ENCODE measurements around the gene SLX4.

SLX4 gene

DNA sequence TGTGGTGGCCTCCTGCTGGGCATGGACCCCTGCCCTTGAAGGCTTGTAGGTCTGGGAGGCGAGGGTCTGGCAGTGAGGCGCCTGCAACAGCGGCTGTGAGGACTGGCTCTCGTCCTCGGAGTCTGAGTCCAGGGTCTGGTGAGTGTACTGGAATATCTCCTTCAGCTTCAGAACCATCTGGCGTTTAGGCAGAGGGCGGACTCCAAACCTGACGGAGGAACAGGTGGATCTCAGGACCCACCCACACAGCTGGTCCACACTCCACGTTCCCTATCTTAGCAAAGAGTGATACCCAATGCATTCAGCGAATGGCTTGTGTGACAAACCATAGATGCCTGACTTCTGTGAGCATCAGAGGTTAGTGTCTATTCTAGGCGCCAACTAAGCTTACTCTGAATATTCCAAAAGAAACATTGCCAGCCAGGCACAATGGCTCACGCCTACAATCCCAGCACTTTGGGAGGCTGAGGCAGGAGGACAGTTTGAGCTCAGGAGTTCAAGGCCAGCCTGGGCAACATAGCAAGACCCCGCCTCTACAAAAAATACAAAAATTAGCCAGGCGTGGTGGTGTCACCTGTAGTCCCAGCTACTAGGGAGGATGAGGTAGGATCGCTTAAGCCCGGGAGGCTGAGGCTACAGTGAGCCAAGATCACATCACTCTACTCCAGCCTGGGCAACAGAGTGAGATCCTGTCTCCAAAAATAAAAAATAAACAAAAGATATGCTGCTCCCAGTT is 27.9 kb downstream of the SLX4 start:
- DNase-seq (ENCODE audit: insufficient read length, low spot score) (no peak), FAIRE-seq (no peak)

DNA sequence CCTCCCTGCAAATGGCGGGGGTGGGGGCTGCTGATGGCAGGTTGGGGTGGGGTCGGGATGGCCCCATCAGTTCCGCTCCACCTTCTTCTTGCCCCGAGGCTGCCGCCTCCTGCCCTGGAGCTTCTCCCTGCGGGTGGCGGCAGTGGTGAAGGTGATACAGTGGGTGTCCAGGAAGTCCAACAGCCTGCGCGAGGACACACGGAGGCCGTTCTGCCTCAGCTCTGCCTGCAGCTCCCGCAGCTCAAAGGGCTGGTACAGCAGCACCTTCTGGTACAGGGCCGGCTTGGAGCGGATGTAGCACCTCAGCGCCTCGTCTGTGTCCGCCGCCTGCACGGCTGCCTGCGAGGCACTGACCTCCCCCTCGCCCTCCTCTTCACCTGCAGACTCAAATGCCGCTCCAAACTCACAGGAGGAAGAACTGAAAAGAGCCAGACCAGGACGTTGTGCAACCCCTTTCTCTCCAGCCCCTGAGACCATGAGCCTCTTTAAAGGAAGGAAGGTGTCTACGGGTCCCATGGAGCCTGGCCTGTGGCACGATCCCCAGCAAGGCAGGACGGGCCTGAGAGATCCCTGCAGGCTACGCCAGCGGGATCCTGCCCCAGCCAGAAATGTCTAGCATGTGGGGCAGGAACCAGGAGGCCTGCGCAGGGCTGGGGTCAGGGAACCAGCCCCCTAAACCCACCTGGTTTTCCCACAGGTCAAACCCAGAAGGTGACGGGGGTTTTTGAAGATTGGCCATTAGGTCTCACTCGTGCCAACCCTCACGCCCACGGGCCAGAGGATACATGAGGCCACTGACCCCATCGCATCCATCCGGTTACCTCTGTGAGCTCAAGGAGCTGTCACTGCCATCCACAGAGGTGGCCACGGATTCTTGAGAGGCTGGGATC is 28.9 kb downstream of the SLX4 start:
- DNase-seq (ENCODE audit: insufficient read length, low spot score): no peak
- FAIRE-seq: no peak

DNA sequence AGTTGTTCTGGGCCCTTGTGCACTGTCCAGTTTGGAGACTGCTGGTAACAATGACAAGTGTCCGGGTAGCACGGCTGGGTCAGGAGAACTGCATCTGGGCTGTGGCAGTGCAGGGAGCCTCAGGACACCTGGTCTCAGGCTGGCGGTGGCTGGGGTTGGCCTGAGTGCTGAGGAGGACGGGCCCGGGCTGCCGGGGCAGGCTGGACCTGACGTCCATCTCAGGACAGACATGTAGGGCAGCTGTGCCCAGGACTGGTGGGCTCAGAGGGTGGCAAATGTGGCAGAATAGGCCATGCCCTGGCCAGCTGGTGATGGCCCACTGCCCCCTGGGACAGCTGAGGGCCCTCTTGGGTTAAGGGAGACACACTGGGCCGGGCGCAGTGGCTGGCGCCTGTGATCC is 30.0 kb downstream of the SLX4 start:
- DNase-seq (ENCODE audit: insufficient read length, low spot score) (no peak), FAIRE-seq (no peak)

DNA sequence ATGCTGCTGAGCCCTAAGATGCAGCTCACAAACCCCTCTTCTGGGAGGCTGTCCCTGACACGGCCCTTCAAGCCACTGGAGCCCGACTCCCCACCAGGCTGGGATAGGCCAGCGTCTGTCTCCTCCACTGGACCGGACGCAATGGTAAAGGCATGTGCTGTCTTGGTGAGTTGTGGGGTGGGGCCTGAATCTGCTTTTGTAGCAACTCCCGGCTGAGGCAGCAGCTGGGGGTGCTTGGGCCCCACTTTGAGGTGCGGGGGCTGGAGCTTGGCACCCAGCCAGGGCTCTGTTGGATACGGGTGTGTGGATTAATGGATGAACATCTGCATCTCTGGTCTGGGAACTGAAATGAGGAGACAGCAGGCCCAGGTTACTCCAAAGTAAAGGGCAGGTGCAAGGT is 30.7 kb downstream of the SLX4 start:
- FAIRE-seq (no peak), DNase-seq (ENCODE audit: insufficient read length, low spot score) (no peak)

DNA sequence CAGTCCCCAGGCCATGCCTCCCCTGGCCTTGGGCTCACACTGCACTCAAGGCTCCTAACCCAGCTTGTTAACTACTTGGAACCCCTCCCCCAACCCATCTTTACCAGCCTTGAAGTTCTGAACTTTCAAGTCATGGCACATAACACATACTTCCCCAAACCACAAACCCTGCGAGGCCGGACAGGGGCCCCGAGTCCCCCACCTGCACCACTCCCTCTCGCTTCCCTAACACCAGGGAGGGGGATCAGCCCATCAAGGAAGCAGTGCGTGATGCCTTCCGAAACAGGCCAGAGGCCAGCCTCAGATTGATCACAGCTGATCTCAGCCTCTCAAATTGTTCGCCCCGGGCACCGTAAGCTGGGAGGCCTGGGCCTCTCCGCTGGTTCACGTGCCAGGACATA is 31.2 kb downstream of the SLX4 start:
- FAIRE-seq (no peak), DNase-seq (ENCODE audit: insufficient read length, low spot score) (no peak)

DNA sequence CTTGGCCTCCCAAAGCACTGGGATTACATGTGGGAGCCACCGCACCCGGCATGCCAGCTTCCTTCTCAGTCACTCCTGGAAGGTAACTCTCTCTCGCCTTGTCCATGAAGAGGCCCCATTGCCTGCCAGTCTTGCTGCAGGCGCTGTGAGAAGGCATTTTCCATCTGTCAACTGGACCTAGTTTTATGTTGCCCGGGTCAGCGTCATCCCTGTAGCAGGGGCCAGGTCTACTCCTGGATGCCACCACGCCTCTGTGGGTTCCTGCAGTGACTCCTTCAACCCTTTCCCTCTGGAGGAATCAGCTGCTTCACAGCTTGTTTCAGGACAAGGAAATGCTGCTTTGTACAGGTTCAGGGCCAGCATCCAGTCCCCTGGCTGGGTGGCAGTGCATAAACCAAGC is 31.6 kb downstream of the SLX4 start:
- FAIRE-seq (no peak), DNase-seq (ENCODE audit: insufficient read length, low spot score) (no peak)

DNA sequence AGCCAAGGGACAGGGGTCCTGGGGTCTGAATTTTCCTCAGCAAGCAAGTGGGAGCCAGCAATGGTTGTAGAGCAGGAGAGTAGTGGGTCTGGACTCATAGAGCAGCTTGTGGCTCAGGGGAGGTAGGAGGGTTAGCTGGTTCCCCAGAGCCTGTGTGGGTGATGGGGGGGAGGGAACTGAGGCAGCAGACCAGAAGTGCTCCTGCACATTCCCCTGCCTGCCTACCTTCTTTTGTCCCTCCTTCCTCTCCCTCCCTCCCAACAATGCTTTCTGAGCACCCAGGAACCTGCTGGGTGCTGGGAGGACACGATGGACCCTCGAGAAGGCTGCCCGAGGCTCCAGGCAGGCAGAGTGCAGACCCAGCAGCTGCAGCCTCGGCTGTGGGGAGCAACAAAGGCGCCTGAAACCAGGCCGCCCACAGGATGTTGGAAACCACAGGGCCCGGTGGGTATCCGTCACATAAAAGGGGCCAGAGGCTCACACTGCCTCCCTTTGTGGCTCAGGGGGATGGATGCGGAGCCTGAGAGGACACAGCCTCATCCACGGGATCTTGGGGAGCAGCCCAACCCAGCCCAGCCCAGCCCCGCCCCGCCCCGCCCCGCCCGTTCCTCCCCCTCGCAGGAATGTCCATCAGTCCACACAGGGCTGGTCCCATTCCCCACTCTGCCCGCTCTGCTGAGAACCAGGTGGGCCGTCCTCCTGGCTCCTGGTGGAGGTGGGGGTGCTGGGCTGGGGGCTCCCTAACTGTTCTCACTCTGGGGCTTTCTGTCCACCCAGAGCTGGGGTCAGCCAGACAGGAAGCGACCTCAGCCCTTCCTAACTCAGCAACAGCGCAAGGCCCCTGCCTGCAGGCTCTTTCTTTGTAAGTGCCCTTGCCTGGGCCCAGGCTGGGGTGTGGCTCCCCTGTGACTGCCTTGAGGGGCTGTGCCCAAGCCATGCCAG is 32.5 kb downstream of the SLX4 start:
- DNase-seq (ENCODE audit: insufficient read length, low spot score) (peak; percentile 26), FAIRE-seq (no peak)

DNA sequence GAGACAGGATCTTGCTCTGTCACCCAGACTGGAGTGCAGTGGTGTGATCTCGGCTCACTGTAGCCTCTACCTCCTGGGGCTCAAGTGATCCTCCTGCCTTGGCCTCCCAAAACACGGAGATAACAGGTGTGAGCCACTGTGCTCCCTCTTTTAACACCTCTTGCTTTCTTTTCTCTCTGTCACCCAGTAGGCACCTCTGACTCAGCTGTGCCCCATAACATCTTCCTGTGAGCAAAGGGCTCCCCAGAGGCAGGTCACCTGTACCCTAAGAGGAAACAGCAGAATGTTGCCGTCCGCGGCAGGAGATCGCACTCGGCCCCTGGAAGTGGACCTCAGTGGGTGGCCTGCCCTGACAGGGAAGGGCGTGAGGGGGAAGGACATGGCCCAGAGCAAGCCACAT is 33.3 kb downstream of the SLX4 start:
- no peak for FAIRE-seq
- no peak for DNase-seq (ENCODE audit: insufficient read length, low spot score)

DNA sequence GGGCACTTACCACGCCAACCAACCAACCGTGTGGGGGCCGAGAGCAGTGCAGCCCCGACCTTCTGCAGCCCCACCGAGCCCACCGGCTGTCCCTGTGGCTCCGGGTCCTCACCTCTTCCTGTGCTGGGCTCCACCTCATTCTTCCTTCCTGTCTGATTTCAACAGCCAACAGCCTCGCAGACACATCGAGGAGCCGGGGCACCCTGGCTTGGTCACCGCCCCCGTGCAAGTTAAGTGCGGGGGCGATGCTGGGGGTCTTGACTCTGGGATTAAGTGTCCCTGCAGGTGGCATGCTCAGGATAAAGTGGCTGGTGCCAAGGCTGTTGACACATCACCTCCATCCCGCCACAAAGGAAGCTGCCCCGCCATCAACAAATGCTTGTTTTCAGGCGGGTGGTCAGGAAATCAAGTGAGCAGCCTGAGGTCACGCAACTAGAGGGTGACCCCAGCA is 34.1 kb downstream of the SLX4 start, which contains the start of gene NLRC3:
TSS of gene NLRC3 (minus strand) at position 102 of the 451 bp plus-strand sequence. CDS start 12,367 bp downstream, outside the sequence.
- FAIRE-seq (peak; percentile 23), DNase-seq (ENCODE audit: insufficient read length, low spot score) (no peak)

DNA sequence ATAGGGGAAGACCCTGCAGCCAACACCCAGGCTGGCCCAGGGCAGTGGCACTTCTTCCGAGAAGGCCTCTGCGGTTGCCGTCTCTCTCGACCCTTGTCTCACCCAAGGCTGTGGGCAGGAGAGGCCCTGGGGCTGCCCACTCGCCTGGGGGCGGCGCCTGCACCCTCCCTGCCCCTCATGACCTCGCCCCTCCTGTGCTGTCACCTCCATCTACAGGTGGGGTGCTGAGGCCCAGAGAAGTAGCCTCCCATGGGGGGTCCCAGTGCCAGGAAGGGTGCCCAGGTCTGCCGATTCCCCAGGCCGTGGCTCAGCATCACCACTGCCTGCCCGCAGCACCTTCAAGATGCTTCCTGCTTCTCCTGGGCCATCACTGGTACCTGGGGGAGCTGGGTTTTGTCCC is 35.2 kb downstream of the SLX4 start:
- DNase-seq (ENCODE audit: insufficient read length, low spot score): no peak

DNA sequence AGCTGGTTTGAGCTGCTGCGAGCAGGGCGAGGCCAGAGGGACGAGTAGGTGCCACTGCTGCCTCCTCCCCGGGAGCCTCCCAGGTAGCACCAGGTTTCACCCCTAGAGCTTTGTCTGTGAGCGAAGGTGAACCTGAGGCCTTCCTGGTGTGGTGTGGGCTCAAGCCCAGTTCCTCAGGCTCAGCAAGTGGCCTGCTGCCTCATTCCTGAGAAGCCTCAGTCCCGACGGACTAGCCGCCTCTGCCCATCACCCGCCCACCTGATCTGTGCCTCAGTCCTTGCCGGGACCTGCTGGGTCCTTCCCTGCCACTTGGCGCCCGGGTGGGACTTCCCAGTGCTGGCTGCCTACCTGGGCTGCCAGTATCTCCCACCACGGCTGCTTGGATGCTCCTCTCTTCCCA is 35.9 kb downstream of the SLX4 start:
- DNase-seq (ENCODE audit: insufficient read length, low spot score) (no peak), FAIRE-seq (no peak)

More for the DNA sequence above, 35.2 kb downstream of the SLX4 start:
- no peak for FAIRE-seq

DNA sequence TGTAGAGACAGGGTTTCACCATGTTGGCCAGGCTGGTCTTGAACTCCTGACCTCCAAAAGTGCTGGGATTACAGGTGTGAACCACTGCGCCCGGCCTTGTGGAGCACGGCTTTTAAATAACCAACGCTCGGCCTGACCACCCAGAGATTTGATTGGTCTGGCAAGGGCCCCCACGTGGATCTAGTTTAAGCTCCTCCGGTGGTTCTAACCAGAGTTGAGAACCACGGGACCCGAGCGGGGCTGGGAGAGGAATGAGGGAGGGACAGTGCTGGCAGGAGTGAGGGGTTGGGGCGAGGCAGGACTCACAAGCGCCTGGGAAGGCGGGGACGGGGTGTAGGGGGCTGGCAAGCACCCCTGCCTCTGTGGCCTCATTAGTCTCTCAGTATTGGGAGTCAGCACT is 37.2 kb downstream of the SLX4 start:
- FAIRE-seq (no peak), DNase-seq (ENCODE audit: insufficient read length, low spot score) (no peak)

DNA sequence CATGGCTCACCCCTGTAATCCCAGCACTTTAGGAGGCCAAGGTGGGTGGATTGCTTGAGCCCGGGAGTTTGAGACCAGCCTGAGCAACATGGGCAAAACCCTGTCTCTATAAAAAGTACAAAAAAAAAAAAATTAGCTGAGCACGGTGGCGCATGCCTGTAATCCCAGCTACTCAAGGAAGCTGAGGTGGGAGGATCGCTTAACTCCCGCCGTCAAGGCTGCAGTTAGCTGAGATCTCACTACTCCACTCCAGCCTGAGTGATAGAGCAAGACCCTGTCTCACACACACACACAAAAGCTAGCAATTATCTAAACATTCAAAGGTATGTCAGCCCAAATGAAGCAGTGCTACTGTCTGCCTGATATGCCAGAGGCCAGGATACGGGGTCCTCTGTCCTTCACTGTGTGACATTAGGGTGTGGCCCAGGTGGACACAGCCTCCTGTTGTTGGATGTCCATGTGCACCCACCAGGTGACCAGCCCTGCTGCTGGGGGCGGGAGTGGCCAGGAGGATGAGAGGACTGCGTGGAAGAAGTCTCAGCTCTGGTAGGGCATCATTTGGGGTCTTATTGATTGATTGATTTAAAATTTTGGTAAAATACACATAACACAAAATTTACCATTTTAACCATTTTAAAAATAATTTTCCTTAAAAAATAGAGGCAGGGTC is 38.1 kb downstream of the SLX4 start:
- FAIRE-seq: peak; percentile 31
- DNase-seq (ENCODE audit: insufficient read length, low spot score): no peak

DNA sequence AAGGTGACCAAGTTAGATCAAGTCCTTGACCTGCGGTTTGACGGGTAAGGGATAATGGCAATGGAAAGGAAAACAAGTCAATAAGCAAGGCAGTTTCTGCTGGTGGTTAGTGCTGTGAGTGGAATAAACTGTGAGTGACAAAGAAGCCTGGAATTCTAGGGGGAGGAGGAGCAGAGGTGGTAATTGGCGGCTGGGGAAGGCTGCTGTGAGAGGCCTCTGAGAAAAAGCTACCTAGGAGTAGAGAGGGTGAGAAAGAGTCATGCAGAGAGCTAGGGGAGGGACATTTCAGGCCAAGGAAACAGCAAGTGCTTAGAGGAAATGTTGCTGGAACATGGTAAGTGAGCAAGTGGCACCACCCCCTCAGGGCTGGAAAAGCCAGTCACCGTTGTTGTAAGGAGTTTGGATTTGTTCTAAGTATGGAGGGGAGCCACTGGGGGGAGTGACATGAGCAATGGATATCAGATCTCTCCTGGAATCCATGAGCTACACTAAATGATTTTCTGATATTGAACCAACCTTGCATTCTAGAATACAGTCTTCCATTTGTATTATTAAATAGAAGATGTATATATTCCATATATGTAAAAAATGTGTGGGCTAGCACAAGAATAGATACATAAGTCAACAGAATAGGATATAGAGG is 40.9 kb downstream of the SLX4 start:
- no peak for DNase-seq (ENCODE audit: insufficient read length, low spot score)
- FAIRE-seq: no peak

DNA sequence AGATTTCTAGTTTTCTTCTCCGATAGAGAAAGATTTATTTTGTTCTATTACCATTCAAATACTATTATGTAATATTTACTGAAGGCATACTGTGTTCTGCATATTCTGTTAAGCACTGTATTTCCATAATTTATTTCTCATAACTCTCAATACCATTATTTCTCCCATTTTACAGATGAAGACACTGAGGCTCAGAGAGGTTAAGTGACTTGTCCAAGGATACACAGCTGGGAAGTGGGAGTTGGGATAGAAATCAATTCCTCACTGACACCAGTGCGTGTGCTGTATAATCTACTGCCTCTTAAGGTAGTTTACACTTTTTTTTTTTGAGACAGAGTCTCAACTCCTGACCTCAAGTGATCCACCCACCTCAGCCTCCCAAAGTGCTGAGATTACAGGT is 41.6 kb downstream of the SLX4 start:
- FAIRE-seq: no peak
- DNase-seq (ENCODE audit: insufficient read length, low spot score): no peak

DNA sequence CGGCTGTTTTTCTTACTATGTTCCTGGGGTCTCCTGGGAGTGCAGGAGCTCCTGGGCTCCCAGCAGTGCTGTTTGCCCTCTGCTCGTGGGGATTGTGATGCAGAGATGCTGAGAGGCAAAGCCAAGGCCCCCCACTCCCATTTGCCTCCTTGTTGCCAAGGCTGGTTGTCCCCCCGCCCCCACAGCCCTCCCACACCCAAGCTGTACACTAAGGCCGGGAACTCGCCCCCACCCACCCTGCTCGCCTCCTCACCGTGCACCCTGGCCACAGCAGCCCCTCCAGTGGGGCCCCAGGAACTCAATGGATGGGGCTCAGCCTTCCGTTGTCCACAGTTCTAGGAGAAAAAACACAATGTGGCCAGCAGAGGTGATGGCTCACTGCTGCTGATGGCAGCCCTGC is 44.4 kb downstream of the SLX4 start:
- FAIRE-seq (no peak), DNase-seq (ENCODE audit: insufficient read length, low spot score) (no peak)

DNA sequence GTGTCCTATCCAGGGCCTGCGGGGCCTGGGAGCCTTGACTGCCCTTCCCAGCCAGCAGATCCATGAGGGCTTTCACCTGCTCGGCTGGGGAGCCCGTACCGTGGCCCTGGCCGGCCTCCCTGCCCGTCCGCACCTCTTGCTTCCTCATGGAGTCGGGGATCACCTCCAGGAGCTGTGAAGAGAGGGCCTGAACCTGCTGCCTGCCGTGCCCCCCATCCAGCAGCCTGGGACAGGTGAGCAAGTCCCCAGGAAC is 46.6 kb downstream of the SLX4 start:
- DNase-seq (ENCODE audit: insufficient read length, low spot score): no peak
- no peak for FAIRE-seq

DNA sequence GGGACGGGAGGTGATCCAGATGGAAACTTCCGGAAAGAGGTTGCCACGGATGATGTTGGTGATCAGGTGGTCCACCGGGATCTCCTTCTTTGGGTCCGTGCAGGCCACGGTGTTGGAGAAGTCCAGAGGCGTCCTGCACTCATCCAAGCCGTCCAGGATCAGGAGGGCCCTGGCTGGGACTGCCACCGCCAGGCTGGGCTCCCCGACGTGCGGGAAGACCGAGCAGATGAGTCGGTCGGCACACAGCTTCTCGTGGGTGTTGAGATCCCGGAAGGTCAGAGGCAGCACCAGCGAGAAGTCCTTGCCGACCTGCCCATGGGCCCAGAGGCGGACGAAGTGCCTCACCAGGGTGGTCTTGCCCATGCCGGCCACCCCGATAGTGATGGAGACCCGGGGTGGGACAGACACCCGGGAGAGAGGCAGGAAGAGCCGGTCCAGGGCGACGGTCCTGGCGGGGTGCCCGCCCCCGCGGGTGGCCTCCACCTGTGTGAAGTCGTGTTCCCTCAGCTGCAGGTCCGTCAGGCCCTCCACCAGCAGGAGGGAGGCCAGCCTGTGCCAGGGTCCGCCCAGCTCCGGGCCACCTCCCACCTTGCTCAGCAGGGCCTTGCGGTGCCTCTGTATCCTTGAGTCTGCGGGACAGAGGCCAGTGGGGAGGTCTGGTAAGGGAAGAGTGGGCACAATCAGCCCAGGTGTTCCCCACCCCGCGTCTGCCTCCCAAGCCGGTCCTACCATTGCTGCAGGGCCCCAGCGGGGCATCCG is 47.1 kb downstream of the SLX4 start:
- FAIRE-seq (no peak), DNase-seq (ENCODE audit: insufficient read length, low spot score) (no peak)

DNA sequence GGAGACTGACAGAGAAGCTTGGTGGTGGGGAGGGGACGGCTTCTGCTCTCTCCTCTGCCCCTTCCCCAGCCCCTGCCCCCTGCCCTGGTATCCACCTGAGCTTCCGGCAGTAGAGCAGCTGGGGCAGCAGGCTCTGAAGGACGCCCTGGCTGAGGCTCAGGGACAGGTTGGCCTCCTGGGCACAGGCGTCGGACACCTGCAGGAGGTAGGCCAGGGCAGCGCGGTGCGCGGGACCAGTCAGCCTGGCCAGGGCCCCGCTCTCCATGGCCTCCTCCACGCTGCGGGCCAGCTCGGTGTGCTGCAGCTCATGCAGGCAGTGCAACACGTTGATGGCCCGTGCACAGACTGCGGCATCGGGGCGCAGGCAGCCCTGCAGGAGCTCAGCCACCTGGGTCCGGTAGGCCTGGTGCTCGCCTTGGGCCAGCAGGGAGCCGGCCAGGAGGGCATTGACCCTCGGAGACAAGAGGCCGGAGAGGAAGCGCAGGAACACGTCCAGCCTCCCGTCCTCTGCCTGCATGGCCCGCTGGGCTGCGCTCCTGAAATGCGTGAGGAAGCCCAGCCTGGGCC is 48.4 kb downstream of the SLX4 start:
- no peak for FAIRE-seq
- no peak for DNase-seq (ENCODE audit: insufficient read length, low spot score)

Measured in HTR-8/SVneo (cell line).